OCI-LY1 (cell line): ENCODE data around the gene RFX8.
A peak's percentile ranks its signal among the peaks of the same experiment; 100 is the strongest.

Experiments
- H2AFZ ChIP-seq: fragments of 200-600 bp; sonication (generic), shearing (Covaris generic); 2 replicates; pipeline ENCODE4 v1.6.0; 2014; ENCODE audit warnings: antibody characterized with exemption, mild to moderate bottlenecking, low read length
- H3F3A ChIP-seq: fragments of 200-600 bp; sonication (generic), shearing (Covaris generic); 2 replicates; pipeline ENCODE4 v1.6.0; 2014; ENCODE audit warnings: mild to moderate bottlenecking, antibody characterized with exemption, low read length, moderate library complexity; ENCODE audit not compliant: insufficient read depth
- H3K27ac ChIP-seq: fragments of 200-600 bp; sonication (generic); 2 replicates; pipeline ENCODE4 v1.5.1; 2014; ENCODE audit warnings: low read length, mixed run types, mild to moderate bottlenecking, low read depth; ENCODE audit not compliant: poor library complexity, severe bottlenecking
- H3K27me3 ChIP-seq: fragments of 200-600 bp; sonication (generic); 2 replicates; pipeline ENCODE4 v1.6.0; 2014; ENCODE audit warnings: antibody characterized with exemption, mild to moderate bottlenecking, low read length, moderate library complexity; ENCODE audit not compliant: insufficient read depth
- H3K36me3 ChIP-seq: fragments of 200-600 bp; sonication (generic); 2 replicates; pipeline ENCODE4 v1.6.1; 2014; ENCODE audit warnings: mild to moderate bottlenecking, antibody characterized with exemption, low read length, moderate library complexity, mixed read lengths; ENCODE audit not compliant: insufficient read depth
- H3K4me1 ChIP-seq: fragments of 200-600 bp; sonication (generic); 2 replicates; pipeline ENCODE4 v1.5.1; 2014; ENCODE audit warnings: mild to moderate bottlenecking, low read length, moderate library complexity; ENCODE audit not compliant: insufficient read depth, severe bottlenecking
- H3K4me2 ChIP-seq: fragments of 200-600 bp; sonication (generic), shearing (Covaris generic); 2 replicates; pipeline ENCODE4 v1.6.1; 2014; ENCODE audit warnings: low read length
- H3K4me3 ChIP-seq: fragments of 200-600 bp; sonication (generic); 2 replicates; pipeline ENCODE4 v1.5.1; 2014; ENCODE audit warnings: low read length, low read depth, mild to moderate bottlenecking, mixed read lengths; ENCODE audit not compliant: poor library complexity, severe bottlenecking
- H3K79me2 ChIP-seq: fragments of 200-600 bp; shearing (Covaris generic); 2 replicates; pipeline ENCODE4 v1.6.1; 2016; ENCODE audit warnings: mixed run types, low read length, mixed read lengths; ENCODE audit not compliant: insufficient read depth
- H3K9ac ChIP-seq: fragments of 200-600 bp; sonication (generic), shearing (Covaris generic); 2 replicates; pipeline ENCODE4 v1.6.1; 2014; ENCODE audit warnings: mild to moderate bottlenecking, low read length, mixed read lengths
- H3K9me2 ChIP-seq: fragments of 200-600 bp; sonication (generic), shearing (Covaris generic); 2 replicates; pipeline ENCODE4 v1.6.1; 2014; ENCODE audit warnings: low read depth, mild to moderate bottlenecking, low read length, mixed read lengths
- H3K9me3 ChIP-seq: fragments of 200-600 bp; shearing (Covaris generic); 2 replicates; pipeline ENCODE4 v1.6.1; 2014; ENCODE audit warnings: low read length, mixed read lengths
- H4K20me1 ChIP-seq: fragments of 200-600 bp; sonication (generic), shearing (Covaris generic); 2 replicates; pipeline ENCODE4 v1.6.0; 2016; ENCODE audit warnings: mild to moderate bottlenecking, low read length; ENCODE audit not compliant: insufficient read depth
- EZH2 ChIP-seq: fragments of 200-600 bp; sonication (generic), shearing (Covaris generic); IDR thresholded peaks from 2 replicates; pipeline ENCODE4 v1.8.0; 2017; ENCODE audit warnings: borderline replicate concordance, mixed run types, mild to moderate bottlenecking, antibody characterized with exemption, low read length, moderate library complexity, mixed read lengths
- TF ChIP-seq, protein P1 (sequence below): fragments of 200-600 bp; sonication (generic), shearing (Covaris generic); IDR thresholded peaks from 2 replicates; pipeline ENCODE4 v1.5.1; 2017; ENCODE audit warnings: mild to moderate bottlenecking, antibody characterized with exemption, low read length, moderate library complexity, mixed read lengths

RFX8 gene

DNA sequence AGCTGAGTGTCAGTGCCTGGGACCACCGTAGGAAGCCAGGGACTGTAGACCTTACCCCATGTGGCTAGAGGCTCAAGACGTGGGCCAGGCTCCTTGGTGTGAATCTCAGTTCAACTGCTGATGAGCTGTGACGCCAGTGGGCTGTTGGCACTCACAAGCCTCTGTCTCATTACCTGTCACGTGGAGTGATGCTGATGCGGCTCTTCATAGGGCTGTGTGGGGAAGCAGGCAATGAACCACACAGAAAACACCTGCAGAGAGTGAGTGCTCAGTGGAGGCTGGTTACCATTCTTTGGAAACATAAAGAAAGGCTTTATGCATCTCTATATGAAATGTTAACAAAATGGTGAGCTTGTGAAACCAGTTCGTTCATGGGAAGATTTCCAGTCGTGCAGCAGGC lies 123.7 kb downstream of the RFX8 start:
- no peak overlapping the region for H3K4me3 ChIP-seq
- H3K36me3 ChIP-seq: no peaks in the 10 kb centered on the region
- no peaks in the 10 kb centered on the region for H3F3A ChIP-seq
- no peaks in the 10 kb centered on the region for H4K20me1 ChIP-seq
- no peaks in the 10 kb centered on the region for H3K9me2 ChIP-seq
- H3K27me3 ChIP-seq: no peaks in the 10 kb centered on the region
- no peak overlapping the region for H3K4me2 ChIP-seq
- TF ChIP-seq EZH2: no peak
- TF ChIP-seq, protein P1, sequence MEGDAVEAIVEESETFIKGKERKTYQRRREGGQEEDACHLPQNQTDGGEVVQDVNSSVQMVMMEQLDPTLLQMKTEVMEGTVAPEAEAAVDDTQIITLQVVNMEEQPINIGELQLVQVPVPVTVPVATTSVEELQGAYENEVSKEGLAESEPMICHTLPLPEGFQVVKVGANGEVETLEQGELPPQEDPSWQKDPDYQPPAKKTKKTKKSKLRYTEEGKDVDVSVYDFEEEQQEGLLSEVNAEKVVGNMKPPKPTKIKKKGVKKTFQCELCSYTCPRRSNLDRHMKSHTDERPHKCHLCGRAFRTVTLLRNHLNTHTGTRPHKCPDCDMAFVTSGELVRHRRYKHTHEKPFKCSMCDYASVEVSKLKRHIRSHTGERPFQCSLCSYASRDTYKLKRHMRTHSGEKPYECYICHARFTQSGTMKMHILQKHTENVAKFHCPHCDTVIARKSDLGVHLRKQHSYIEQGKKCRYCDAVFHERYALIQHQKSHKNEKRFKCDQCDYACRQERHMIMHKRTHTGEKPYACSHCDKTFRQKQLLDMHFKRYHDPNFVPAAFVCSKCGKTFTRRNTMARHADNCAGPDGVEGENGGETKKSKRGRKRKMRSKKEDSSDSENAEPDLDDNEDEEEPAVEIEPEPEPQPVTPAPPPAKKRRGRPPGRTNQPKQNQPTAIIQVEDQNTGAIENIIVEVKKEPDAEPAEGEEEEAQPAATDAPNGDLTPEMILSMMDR: no peak
- H3K9ac ChIP-seq: no peak overlapping the region
- no peak overlapping the region for H3K27ac ChIP-seq
- H3K79me2 ChIP-seq: no peaks in the 10 kb centered on the region
- no peaks in the 10 kb centered on the region for H3K4me1 ChIP-seq
- H2AFZ ChIP-seq: no peak overlapping the region
- no peaks in the 10 kb centered on the region for H3K9me3 ChIP-seq

DNA sequence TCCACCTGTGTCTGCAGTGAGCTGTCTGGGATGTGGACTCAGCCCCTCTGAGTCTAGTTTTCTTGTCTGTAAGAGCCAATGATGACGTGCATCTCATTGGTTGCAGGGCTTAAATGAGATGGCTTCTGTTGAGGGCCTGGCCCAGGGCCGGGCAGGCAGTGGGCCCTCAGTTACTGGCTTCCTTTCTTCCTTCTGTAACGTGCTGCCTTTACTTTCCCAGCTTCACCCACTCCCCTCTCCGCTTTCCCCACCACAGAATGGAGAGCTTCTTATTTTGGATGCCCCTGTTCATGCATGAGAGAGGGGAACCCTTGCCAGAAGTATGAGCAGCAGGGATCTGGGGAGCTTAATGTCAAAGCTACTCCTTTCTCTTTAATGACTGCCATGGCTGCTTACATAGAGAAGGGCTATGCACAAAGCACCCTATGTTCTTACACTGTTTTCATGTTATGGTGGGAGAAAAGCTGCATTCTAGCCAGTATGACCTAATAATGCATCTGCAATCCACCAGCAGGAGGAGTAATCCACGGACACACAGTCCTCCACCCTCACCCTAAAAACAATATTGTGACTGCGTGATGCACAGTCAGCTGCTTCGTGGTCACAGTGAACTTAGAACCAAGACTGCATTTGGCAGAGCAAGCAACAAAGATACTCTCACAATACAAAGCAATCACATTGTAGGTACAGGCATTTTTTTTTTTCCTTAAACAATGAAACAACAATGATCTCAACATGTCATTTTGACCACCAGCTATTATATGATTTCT lies 124.8 kb downstream of the RFX8 start:
- no peak for TF ChIP-seq EZH2
- TF ChIP-seq, protein P1: peak; percentile 15; the same call in 1 of the 2 replicates
- Histone ChIP-seq H3K9me3 (no peaks in the 10 kb centered on the region), H3K9me2 (no peaks in the 10 kb centered on the region), H2AFZ (no peak overlapping the region), H3K9ac (no peak overlapping the region), H4K20me1 (no peaks in the 10 kb centered on the region), H3K36me3 (no peaks in the 10 kb centered on the region), H3K4me2 (no peak overlapping the region), H3K4me3 (no peak overlapping the region), H3K27ac (no peak overlapping the region), H3K27me3 (no peaks in the 10 kb centered on the region), H3K79me2 (no peaks in the 10 kb centered on the region), H3F3A (no peaks in the 10 kb centered on the region), H3K4me1 (no peaks in the 10 kb centered on the region)

DNA sequence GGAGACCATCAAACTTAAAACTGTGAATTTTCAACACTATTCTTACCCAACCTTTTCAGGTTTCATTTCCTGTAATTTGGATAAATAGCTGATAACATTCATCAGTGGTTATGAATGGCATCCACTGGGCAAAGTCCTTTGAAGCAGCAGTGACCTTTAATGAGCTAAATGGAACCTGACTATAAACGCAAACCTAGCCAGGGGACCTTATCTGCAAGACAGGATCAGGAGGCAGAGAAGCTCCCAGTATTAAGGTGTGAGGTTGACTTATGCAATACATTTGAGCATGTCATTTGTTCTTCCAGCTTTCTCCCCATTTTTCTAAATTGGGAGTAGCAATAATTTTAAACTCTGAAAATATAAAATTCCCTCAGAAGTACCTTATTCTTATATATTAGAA lies 126.0 kb downstream of the RFX8 start:
- H3K4me2 ChIP-seq: no peak overlapping the region
- no peaks in the 10 kb centered on the region for H3K9me3 ChIP-seq
- H3K36me3 ChIP-seq: no peaks in the 10 kb centered on the region
- H3K9me2 ChIP-seq: no peaks in the 10 kb centered on the region
- no peaks in the 10 kb centered on the region for H3F3A ChIP-seq
- H3K4me1 ChIP-seq: no peaks in the 10 kb centered on the region
- H3K4me3 ChIP-seq: no peak overlapping the region
- no peaks in the 10 kb centered on the region for H3K27me3 ChIP-seq
- H2AFZ ChIP-seq: no peak overlapping the region
- H3K27ac ChIP-seq: no peak overlapping the region
- TF ChIP-seq EZH2: no peak
- TF ChIP-seq, protein P1: no peak
- no peak overlapping the region for H3K9ac ChIP-seq
- no peaks in the 10 kb centered on the region for H3K79me2 ChIP-seq
- no peaks in the 10 kb centered on the region for H4K20me1 ChIP-seq
